ENCODE results near the gene SMARCA5. TPM values are rescaled to one million over a fixed set of nuclear protein-coding genes. Genes with fewer than 3 reads are reported as not detected.

Gene SMARCA5
- total RNA-seq, 1 experiment from 2014 or later = 107 TPM

GRCh38 chr4:143598816-143599215 is 85.3 kb downstream of the SMARCA5 start:
- Histone ChIP-seq H3K23ac (ENCODE audit: insufficient read length, low read depth, low read length) (no peak overlapping the region), H2AFZ (ENCODE audit: low read length) (no peak overlapping the region), H3K79me1 (ENCODE audit: insufficient read depth, low read depth, low read length, poor library complexity, severe bottlenecking) (no peaks in the 10 kb centered on the region), H2BK20ac (ENCODE audit: low read depth, low read length, poor library complexity, severe bottlenecking) (no peak overlapping the region), H2BK12ac (ENCODE audit: insufficient read length, low read depth, low read length) (no peak overlapping the region), H2BK120ac (ENCODE audit: low read depth, low read length, poor library complexity, severe bottlenecking) (no peak overlapping the region), H3K23me2 (ENCODE audit: insufficient read length, low read depth, low read length, poor library complexity, severe bottlenecking) (no peaks in the 10 kb centered on the region), H4K91ac (ENCODE audit: insufficient read length, low read depth, low read length) (no peak overlapping the region), H2BK15ac (ENCODE audit: low read depth, low read length) (no peak overlapping the region), H4K5ac (ENCODE audit: insufficient read length, low read depth, low read length) (no peak overlapping the region), H3K9ac (ENCODE audit: extremely low read depth, insufficient read length, low read length) (no peak overlapping the region), H3K18ac (ENCODE audit: insufficient read length, low read depth, low read length) (no peak overlapping the region), H3K4ac (ENCODE audit: low read depth, low read length) (no peak overlapping the region), H3T11ph (ENCODE audit: low read length) (no peak overlapping the region), H3K27me3 (ENCODE audit: insufficient read depth, low read length) (no peaks in the 10 kb centered on the region), H4K20me1 (ENCODE audit: control insufficient read depth, insufficient read depth, insufficient read length) (no peaks in the 10 kb centered on the region), H4K8ac (replicated peaks; ENCODE audit: insufficient read length, low read depth, low read length) (no peak overlapping the region), H3K4me1 (ENCODE audit: insufficient read depth, low read length) (no peaks in the 10 kb centered on the region), H3K9me3 (ENCODE audit: control insufficient read depth, low read depth, low read length) (peaks cover 5% of the 10 kb centered on the region), H3K27ac (ENCODE audit: insufficient read length, low read depth, low read length) (no peak overlapping the region), H3K14ac (ENCODE audit: insufficient read depth, low read length) (no peak overlapping the region), H2AK5ac (ENCODE audit: insufficient read length, low read length) (no peak overlapping the region), H2BK5ac (ENCODE audit: insufficient read length, low read length) (no peak overlapping the region), H3K4me2 (ENCODE audit: insufficient read depth, insufficient read length, low read length) (no peak overlapping the region), H3K79me2 (ENCODE audit: insufficient read depth, low read length) (no peaks in the 10 kb centered on the region), H3K56ac (ENCODE audit: insufficient read length, low read depth, low read length) (no peak overlapping the region)
- no peak for DNase-seq
- Mint-ChIP-seq H3K4me3 (no peak overlapping the region), H3K36me3 (ENCODE audit: insufficient read depth in 1 of 3, low read depth in 3 of 3) (peaks cover 4 to 7% (median 5%) of the 10 kb centered on the region in 3 experiments), H3K4me1 (peaks cover 0 to 3% of the 10 kb centered on the region in 2 experiments; a peak in 2 of 4 replicates), H3K27me3 (ENCODE audit: low read depth) (no peaks in the 10 kb centered on the region), H3K27ac (no peak overlapping the region), H3K9me3 (peaks cover 7 to 10% of the 10 kb centered on the region in 2 experiments)
- no peak for TF ChIP-seq CTCF (conservative IDR thresholded peaks at IDR 0.05)

All from H9 (cell line).